ES-I3 (cell line): ENCODE results near the gene F13A1.
A peak's percentile ranks its signal among the peaks of the same experiment; 100 is the strongest.
"Not testable (repeated sequence)": the region's sequence is repeated elsewhere in the genome, so short reads cannot be mapped to it uniquely, and the experiment has no call there.

Experiments used
- H3K36me3 ChIP-seq: 2 replicates; pipeline ENCODE4 v1.6.1; 2013; ENCODE audit warnings: mild to moderate bottlenecking, low read length, control low read depth, moderate library complexity; ENCODE audit not compliant: insufficient read depth
- H3K4me1 ChIP-seq: 2 replicates; pipeline ENCODE4 v1.6.1; 2013; ENCODE audit warnings: mild to moderate bottlenecking, control low read depth, low read length; ENCODE audit not compliant: insufficient read depth
- H3K9ac ChIP-seq: 2 replicates; pipeline ENCODE4 v1.6.1; 2013; ENCODE audit warnings: low read depth, mild to moderate bottlenecking, low read length, moderate library complexity
- H3K9me3 ChIP-seq: 2 replicates; pipeline ENCODE4 v1.6.1; 2013; ENCODE audit warnings: mild to moderate bottlenecking, low read length, moderate library complexity; ENCODE audit not compliant: control insufficient read depth, insufficient read depth

The F13A1 gene

DNA sequence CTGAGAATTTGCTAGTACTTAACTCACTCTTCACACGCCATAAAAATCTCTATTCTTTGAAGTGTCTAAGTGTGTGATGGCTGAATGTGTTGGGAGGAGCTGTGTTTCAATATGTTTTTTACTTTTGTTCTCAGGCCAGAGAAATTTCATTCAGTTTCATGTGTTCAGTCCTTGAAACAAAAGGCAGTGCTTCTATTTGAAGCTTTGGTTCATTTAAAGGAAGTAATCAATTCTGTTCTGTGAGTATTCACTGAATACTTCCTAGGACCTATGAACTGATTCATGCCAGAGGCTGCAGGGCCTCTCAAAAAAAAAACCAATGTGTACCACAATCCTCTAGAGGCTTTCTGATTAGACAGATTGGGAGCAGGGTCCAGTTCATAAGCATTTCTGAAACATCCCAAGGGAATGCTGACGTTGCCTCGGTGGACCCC is 12.4 kb upstream of the F13A1 start:
- H3K4me1 ChIP-seq = no peaks in the 10 kb centered on the region
- H3K9ac ChIP-seq = no peak overlapping the region
- no peaks in the 10 kb centered on the region for H3K36me3 ChIP-seq
- no peaks in the 10 kb centered on the region for H3K9me3 ChIP-seq

DNA sequence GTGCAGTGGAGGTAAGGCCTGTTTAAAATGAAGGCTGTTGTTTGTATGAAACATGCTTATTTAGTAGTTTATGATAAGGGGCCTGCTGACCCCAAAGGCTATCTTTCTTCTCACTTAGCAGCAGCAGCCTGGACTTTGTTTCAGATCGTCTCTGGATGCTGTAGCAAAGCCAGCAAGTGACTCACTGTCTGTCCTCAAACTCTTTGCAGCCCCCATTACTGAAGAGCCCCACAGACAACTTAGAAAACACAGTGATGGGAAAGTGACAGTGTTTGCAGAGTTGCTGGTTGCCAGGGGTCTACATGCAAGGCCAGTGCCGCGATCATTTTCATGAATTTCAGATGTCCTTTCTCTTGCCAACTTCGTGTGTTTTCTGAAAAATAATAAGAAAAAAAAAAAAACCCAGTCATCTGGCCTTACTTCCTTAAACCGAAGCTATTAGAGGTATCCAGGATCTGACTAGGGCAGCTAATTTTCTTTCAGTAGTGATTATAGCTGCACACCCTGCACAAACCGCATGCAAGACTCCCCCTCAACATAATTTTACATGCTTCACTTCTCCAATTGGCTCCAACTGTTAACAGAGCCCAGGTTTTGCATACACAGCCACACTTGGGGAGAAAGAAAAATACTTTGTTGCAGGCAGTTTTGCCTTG is 11.6 kb upstream of the F13A1 start:
- Histone ChIP-seq H3K9ac (no peak overlapping the region), H3K36me3 (no peaks in the 10 kb centered on the region), H3K9me3 (no peaks in the 10 kb centered on the region), H3K4me1 (no peaks in the 10 kb centered on the region)

DNA sequence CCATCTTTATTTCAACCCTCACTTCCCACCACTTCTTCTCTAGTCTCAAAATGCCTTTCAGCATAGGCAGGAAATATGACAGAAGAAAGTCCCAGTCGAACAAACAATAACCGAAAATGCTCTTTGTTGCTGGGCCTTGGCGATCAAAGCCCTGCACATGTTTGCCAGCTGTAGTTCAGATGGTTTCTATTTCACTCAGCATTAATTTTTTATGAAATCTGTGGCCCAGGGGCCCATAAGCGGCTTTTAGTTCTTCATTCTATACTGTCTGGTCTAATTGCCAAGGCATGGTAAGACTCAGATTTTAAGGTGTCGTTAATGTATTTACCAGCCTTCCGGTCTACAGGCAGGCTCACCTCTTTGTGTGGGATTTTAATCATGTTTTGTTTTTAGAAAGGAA is 10.9 kb upstream of the F13A1 start:
- Histone ChIP-seq H3K9me3 (no peaks in the 10 kb centered on the region), H3K9ac (no peak overlapping the region), H3K4me1 (no peaks in the 10 kb centered on the region), H3K36me3 (no peaks in the 10 kb centered on the region)

DNA sequence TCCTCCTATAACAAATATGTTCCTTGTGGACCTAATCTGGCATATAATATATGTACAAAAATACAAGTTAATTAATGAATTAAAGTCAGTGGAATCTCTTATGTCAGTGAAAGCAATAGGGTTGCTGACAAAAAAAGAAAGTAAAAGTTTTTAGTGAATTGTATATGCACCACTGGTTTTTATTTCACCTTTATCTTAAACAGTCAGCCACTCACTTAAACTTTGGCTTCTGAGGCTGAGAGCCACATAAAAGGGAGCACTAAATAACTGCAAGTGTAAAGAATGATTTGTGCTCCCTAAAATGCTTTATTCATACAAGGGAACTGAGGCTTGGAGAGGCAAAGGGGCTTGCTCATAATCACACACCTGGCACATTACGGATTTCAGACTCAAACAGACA is 9.9 kb upstream of the F13A1 start:
- no peaks in the 10 kb centered on the region for H3K9me3 ChIP-seq
- H3K4me1 ChIP-seq = no peaks in the 10 kb centered on the region
- no peaks in the 10 kb centered on the region for H3K36me3 ChIP-seq
- H3K9ac ChIP-seq = no peak overlapping the region

DNA sequence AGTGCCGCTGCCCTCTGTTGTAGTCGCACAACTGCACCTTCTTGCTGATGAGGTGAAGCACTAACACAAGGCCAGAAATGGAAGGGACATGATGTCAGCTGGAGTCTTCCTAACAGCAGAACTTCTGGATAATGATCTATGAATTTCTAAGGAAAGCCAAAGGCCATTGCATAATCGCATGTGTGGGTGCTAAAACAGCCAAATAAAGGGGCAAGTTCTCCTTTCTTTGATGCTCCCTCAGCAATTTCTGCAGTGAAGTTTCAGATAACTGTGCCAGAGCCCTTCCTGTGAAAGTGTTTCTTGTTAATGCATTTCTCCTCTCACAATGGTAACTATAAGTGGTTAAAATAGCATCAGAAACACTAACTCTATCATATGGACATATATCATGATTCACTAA is 8.0 kb upstream of the F13A1 start:
- H3K4me1 ChIP-seq = no peaks in the 10 kb centered on the region
- H3K36me3 ChIP-seq = no peaks in the 10 kb centered on the region
- no peaks in the 10 kb centered on the region for H3K9me3 ChIP-seq
- no peak overlapping the region for H3K9ac ChIP-seq

DNA sequence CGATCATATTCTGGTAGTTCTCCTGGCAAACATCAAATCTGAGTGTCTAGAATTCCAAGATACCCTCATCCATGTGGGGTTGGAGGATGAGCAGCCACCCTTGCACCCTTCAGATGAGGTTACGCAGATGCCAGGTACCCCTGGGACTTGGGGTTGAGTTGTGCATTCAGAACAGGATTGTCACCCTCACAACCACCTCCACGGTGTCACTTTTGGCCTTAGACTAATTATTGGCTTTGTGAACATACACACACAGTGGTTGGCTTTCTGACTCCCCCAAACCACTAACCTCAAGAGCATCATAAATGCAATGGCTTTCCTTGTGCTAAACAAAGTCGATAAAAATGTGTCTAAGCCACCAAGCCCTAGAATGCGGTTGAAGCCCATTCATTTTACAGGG is 2.9 kb upstream of the F13A1 start:
- Histone ChIP-seq H3K9me3 (no peaks in the 10 kb centered on the region), H3K9ac (no peak overlapping the region), H3K4me1 (no peaks in the 10 kb centered on the region; the same call in 1 of the 2 replicates), H3K36me3 (no peaks in the 10 kb centered on the region)

DNA sequence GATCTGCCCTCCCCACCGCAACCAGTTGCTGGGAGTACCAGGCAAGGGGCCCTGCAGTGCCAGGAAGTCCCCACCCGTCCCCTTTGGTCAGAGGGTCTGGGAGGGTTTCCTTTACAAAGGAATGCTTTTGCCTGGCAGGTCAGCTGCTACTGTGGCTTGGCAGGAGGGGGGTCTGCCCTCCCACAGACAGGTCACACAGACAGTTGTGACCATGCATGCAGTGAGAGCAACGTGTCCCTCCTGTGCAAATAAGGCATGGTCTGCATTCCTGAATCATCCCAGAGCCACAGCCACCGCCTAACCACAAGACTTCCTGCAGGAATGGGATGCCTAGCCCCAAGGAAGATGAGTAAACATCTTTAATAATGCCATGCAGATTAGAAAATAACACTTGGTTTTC is 439 bp upstream of the F13A1 start:
- H3K4me1 ChIP-seq = no peaks in the 10 kb centered on the region; the same call in 1 of the 2 replicates
- H3K9me3 ChIP-seq = no peaks in the 10 kb centered on the region
- peak overlapping the region; percentile 54; the same call in 1 of the 2 replicates for H3K9ac ChIP-seq
- H3K36me3 ChIP-seq = no peaks in the 10 kb centered on the region

DNA sequence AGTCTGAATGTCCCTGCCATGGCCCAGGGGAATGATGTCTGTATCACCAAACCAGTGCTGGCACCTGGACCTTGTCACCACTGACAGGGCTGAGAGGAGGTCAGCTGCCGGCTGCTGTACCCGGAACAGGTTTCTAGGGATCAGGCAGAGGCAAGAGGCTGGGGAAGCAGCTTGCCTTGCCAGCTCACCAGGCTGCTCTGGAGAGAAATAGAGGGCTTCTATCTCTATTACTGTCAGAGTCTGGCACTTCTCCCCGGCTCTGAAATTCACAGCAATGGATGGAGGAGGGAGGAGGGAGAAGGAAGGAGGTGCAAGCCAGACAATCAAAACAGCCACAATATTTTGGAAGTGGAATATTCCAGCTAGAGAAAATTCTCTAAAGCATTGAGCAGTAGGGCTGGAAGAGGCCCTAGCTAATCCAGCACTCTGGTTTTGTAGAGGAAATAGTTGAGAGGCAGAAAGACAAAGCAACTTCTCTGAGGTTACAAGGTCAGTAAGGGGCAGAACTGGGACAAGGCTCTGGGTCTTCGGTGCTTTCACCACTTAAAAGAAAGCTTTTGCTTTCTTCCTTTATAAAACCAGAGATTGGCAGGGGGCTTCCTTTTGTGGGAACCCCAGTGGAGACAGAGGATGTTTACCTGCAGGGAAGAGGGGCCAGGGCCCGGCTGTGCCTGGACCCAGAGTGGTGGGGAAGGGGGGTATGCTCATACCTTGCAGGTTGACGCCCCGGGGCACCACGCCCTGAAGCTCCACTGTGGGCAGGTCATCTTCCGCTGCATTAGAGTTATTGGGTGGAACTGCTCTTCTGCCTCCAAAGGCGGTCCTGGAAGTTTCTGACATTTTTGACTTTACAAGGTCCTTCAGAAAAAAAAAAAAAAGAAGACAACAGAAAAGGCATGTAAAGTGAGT is 2.4 kb downstream of the F13A1 start:
- Histone ChIP-seq H3K4me1 (no peaks in the 10 kb centered on the region; the same call in 1 of the 2 replicates), H3K9ac (no peak overlapping the region), H3K9me3 (no peaks in the 10 kb centered on the region), H3K36me3 (no peaks in the 10 kb centered on the region)

DNA sequence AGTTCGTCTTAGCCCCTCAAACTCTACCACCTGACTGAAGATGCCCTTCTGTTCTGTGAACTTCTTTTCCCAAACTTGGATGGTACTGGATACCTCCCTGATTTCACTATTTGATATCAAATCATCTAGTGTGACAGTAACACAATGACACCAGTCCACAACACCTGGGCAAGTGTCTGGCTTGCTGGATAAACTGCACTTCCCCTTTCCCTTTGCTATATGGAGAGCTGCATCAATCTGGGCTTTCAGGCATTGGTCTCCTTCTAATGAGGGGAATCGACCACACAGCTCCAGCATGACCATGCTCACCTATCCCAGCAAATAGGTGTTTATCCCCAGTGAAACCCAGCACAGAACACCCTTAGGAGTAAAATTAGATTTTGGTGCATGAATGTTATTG is 3.1 kb downstream of the F13A1 start:
- Histone ChIP-seq H3K4me1 (no peaks in the 10 kb centered on the region; the same call in 1 of the 2 replicates), H3K9me3 (no peaks in the 10 kb centered on the region), H3K9ac (no peak overlapping the region)

DNA sequence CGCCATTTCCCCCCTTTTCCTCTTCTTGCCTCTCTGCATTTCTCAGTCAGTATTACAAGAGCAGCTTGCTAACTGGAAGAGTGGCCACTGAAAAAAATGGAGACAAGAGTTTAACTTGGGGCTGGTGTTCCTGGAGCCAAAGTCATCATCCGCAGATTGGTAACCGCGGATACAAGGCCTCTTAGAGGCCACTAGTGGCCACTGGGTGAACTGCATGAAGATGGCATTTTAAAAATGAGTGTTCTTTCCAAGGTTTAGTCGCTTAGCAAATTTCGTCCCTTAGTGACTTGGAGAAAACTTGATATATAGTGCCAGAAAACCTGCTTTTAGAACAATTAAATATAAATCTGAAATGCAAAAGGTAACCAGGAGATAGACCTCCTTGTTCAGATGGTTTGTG is 4.8 kb downstream of the F13A1 start:
- Histone ChIP-seq H3K36me3 (no peaks in the 10 kb centered on the region), H3K9me3 (no peaks in the 10 kb centered on the region)

More for the DNA sequence above, 3.1 kb downstream of the F13A1 start:
- no peaks in the 10 kb centered on the region for H3K36me3 ChIP-seq

DNA sequence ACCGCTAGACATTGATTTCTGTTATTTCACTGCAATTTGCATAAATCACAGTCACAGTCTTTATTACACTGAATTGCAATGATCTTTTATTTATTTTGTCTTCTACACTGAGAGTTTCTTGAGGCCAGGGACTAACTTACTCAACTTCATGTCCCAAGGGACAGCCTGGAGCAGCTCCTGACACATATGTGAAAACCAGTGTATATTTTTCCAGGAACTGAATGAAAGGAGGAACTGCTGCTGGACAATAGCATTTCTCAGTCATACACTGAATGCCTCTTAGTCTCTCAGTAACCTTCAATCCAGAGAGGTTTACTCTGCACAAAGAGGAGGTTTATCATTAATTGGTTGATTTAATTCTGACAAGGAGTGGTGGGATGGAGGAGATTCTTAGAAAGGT is 5.9 kb downstream of the F13A1 start:
- H3K4me1 ChIP-seq = no peaks in the 10 kb centered on the region; the same call in 1 of the 2 replicates
- no peaks in the 10 kb centered on the region for H3K9me3 ChIP-seq
- no peak overlapping the region for H3K9ac ChIP-seq
- no peaks in the 10 kb centered on the region for H3K36me3 ChIP-seq

More for the DNA sequence above, 4.8 kb downstream of the F13A1 start:
- H3K4me1 ChIP-seq = no peaks in the 10 kb centered on the region; the same call in 1 of the 2 replicates
- H3K9ac ChIP-seq = no peak overlapping the region

DNA sequence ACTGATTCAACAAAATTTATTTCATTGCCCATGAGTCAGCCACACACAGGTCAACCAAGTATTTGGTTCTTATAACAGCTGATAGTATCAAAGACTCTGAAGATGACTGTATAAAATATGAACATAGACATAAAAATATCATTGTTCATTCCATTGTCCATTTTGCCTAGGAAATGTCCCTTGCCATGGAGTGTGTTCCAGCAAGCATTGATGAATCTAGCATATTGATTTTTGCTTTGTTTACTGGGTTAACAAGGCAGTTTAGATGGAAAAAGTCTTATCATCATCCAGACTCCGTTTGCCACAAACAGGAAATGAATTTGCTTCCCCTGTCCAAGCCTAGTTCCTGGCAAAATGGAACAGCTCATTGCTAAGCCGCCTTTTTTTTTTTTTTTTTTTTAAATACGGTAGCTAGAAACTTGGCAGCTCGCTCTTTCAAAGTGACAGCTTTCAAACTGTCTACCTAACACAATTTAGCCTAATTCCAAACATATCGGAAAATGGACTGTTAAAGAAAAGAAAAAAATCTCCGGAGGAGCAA is 7.5 kb downstream of the F13A1 start:
- Histone ChIP-seq H3K9ac (no peak overlapping the region), H3K36me3 (no peaks in the 10 kb centered on the region), H3K4me1 (no peaks in the 10 kb centered on the region; the same call in 1 of the 2 replicates), H3K9me3 (no peaks in the 10 kb centered on the region)

DNA sequence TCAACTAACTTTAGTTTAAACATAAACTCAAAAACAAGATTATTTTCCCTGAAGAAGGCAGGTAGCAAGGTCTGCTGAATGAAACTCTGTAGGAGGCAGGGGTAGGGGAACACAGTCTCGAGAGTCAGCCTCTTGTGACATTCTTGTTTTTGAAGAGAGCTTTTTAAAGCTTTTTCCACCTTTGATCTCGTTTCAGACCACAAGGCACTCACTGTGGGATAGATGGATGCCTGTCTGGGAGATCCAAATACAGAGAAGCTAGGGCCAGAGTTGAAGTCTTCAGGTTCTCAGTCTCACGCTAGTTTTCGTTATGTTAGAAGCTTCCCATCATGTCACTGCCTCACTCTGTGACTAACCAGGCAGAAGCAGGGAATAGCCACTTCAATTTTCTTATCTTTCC is 14.9 kb downstream of the F13A1 start:
- no peaks in the 10 kb centered on the region for H3K4me1 ChIP-seq
- H3K9ac ChIP-seq = no peak overlapping the region
- H3K36me3 ChIP-seq = no peaks in the 10 kb centered on the region
- no peaks in the 10 kb centered on the region for H3K9me3 ChIP-seq

DNA sequence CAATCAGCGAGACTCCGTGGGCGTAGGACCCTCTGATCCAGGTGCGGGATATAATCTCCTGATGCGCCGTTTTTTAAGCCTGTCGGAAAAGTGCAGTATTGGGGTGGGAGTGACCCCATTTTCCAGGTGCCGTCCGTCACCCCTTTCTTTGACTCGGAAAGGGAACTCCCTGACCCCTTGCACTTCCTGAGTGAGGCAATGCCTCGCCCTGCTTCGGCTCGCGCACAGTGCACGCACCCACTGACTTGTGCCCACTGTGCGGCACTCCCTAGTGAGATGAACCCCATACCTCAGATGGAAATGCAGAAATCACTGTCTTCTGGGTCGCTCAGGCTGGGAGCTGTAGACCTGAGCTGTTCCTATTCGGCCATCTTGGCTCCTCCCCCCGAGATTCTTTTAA is 20.1 kb downstream of the F13A1 start:
- H3K4me1 ChIP-seq, H3K36me3 ChIP-seq, H3K9ac ChIP-seq, H3K9me3 ChIP-seq: not testable (repeated sequence)
